ENCODE measurements around the gene CTTN.

GRCh38 chr11:70384566-70385152 lies 13.7 kb upstream of the CTTN start:
- TF ChIP-seq EZH2 (IDR thresholded peaks at IDR 0.05; ENCODE audit: insufficient read depth, poor library complexity, severe bottlenecking) (no peak), EZH2phosphoT487 (IDR thresholded peaks at IDR 0.05; ENCODE audit: insufficient read depth, low read depth) (no peak)
